Measurements from ENCODE around the gene ST6GAL1. TPM values are rescaled to one million over a fixed set of nuclear protein-coding genes. Genes with fewer than 3 reads are reported as not detected.

The ST6GAL1 gene
- total RNA-seq, 1 experiment from 2014 or later, result 25.6 TPM

GRCh38 chr3:187016639-187017345, 86.5 kb downstream of the ST6GAL1 start:
- POLR2A ChIA-PET (ENCODE audit: unreplicated experiment), result interaction anchor here (0.6 kb wide), 2 partner anchors 66 to 190 kb away, joined by 4 to 7 read pairs; no protein-coding TSS in a partner anchor
- intact Hi-C loops (cut with micrococcal nuclease; ENCODE audit: unreplicated experiment), result no loop called here

DNA sequence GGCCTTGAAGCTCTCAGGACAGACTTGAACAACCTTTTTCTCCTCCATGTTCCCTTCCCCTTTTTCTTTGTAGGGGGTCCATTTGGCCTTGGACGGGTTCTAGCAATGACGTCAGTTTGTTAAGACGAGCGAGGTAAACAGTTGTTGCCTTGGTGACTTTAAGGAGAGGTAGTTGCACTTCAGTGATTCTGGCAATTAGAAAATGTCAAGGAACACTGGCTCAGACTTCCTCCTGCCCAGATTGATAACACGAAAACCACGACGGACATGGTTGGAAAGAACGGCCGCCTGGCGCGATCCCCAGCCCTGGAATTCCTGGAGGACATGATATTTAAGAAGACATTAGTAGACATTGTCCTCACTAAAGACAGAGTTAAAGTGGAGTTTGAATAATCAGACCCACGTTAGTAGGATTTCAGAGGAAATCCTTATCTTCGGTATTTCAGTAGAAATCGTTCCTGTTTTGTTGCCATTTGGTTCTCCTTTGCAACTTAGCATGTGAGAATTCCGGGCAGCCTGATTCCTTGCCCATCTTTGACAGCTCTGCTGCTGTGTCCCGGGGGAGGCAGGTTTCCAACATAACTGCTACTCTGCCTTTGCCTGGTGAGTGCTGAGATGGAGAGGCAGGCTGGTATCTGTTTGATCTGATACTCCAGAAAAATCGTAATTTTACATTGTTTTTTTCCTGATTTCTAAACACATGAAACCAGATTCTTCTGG, 87.3 kb downstream of the ST6GAL1 start:
- BruUV-seq (replicated peaks), result no TSS peak
- ChIA-PET CTCF (no interaction called here), POLR2A (ENCODE audit: unreplicated experiment) (interaction anchor here (0.6 kb wide), 1 partner anchor 191 kb away, joined by 4 read pairs; no protein-coding TSS in a partner anchor)
- no peak overlapping the region for H3K4me2 ChIP-seq
- no peaks in the 10 kb centered on the region for H3K9me3 ChIP-seq (ENCODE audit: insufficient read depth, low read depth)
- H2AFZ ChIP-seq, result no peak overlapping the region
- peaks cover 9% of the 10 kb centered on the region; the same call in 1 of the 2 replicates for H3K4me1 ChIP-seq (replicated peaks; ENCODE audit: insufficient read depth)
- TF ChIP-seq EZH2 (IDR thresholded peaks at IDR 0.05; ENCODE audit: low read depth) (no peak), CTCF (conservative IDR thresholded peaks at IDR 0.05) (no peak)
- no peak overlapping the region for H3K27ac ChIP-seq
- DNase-seq, result no peak
- H3K4me3 ChIP-seq, result no peak overlapping the region
- intact Hi-C loops (cut with micrococcal nuclease; ENCODE audit: unreplicated experiment), result no loop called here
- no peaks in the 10 kb centered on the region for H3K9me2 ChIP-seq (ENCODE audit: insufficient read depth)
- H3F3A ChIP-seq (ENCODE audit: insufficient read depth, low read depth), result no peaks in the 10 kb centered on the region
- H4K20me1 ChIP-seq (ENCODE audit: insufficient read depth), result no peaks in the 10 kb centered on the region
- H3K79me2 ChIP-seq (ENCODE audit: low read depth), result no peaks in the 10 kb centered on the region
- no peaks in the 10 kb centered on the region for H3K36me3 ChIP-seq (ENCODE audit: low read depth)
- H3K27me3 ChIP-seq (ENCODE audit: insufficient read depth, low read depth), result no peaks in the 10 kb centered on the region

More at GRCh38 chr3:187016639-187017345, 86.5 kb downstream of the ST6GAL1 start:
- BruUV-seq (replicated peaks), result no TSS peak
- Histone ChIP-seq H3K4me2 (no peak overlapping the region), H3K27ac (no peak overlapping the region), H3K4me3 (no peak overlapping the region), H4K20me1 (ENCODE audit: insufficient read depth) (no peaks in the 10 kb centered on the region), H3K79me2 (ENCODE audit: low read depth) (no peaks in the 10 kb centered on the region), H3K9me3 (ENCODE audit: insufficient read depth, low read depth) (no peaks in the 10 kb centered on the region), H3K9me2 (ENCODE audit: insufficient read depth) (no peaks in the 10 kb centered on the region), H3K27me3 (ENCODE audit: insufficient read depth, low read depth) (no peaks in the 10 kb centered on the region), H3F3A (ENCODE audit: insufficient read depth, low read depth) (no peaks in the 10 kb centered on the region), H3K36me3 (ENCODE audit: low read depth) (no peaks in the 10 kb centered on the region), H2AFZ (no peak overlapping the region), H3K4me1 (replicated peaks; ENCODE audit: insufficient read depth) (peaks cover 9% of the 10 kb centered on the region; the same call in 1 of the 2 replicates)
- CTCF ChIA-PET, result interaction anchor here (0.6 kb wide), 1 partner anchor 148 kb away, joined by 3 read pairs; no protein-coding TSS in a partner anchor
- TF ChIP-seq CTCF (conservative IDR thresholded peaks at IDR 0.05), result no peak
- TF ChIP-seq EZH2 (IDR thresholded peaks at IDR 0.05; ENCODE audit: low read depth), result no peak
- peak in 1 of 2 experiments; percentile 67 for DNase-seq

- H3K9me3 ChIP-seq (ENCODE audit: insufficient read depth, low read depth), result no peaks in the 10 kb centered on the region
- no peaks in the 10 kb centered on the region for H3K27me3 ChIP-seq (ENCODE audit: insufficient read depth, low read depth)
- POLR2A ChIA-PET (ENCODE audit: unreplicated experiment), result no interaction called here
- no peak for DNase-seq
- intact Hi-C loops (cut with micrococcal nuclease; ENCODE audit: unreplicated experiment), result no loop called here
- no peaks in the 10 kb centered on the region for H3F3A ChIP-seq (ENCODE audit: insufficient read depth, low read depth)
- CTCF ChIA-PET, result no interaction called here
- H4K20me1 ChIP-seq (ENCODE audit: insufficient read depth), result no peaks in the 10 kb centered on the region
- H3K4me1 ChIP-seq (replicated peaks; ENCODE audit: insufficient read depth), result peaks cover 9% of the 10 kb centered on the region; the same call in 1 of the 2 replicates
- H3K4me3 ChIP-seq, result no peak overlapping the region
- H2AFZ ChIP-seq, result no peak overlapping the region
- no peak overlapping the region for H3K27ac ChIP-seq
- H3K79me2 ChIP-seq (ENCODE audit: low read depth), result no peaks in the 10 kb centered on the region
- TF ChIP-seq EZH2 (IDR thresholded peaks at IDR 0.05; ENCODE audit: low read depth) (no peak), CTCF (conservative IDR thresholded peaks at IDR 0.05) (no peak)
- BruUV-seq (replicated peaks), result no TSS peak
- no peaks in the 10 kb centered on the region for H3K36me3 ChIP-seq (ENCODE audit: low read depth)
- H3K4me2 ChIP-seq, result no peak overlapping the region
- no peaks in the 10 kb centered on the region for H3K9me2 ChIP-seq (ENCODE audit: insufficient read depth)
Observed at GRCh38 chr3:187019542-187020072, 89.3 kb downstream of the ST6GAL1 start.

Data from PC-9 (cell line).